HepG2 (cell line): ENCODE data around the gene SHISA5. TPM values are rescaled to one million over a fixed set of nuclear protein-coding genes. Genes with fewer than 3 reads are reported as not detected.

ENCODE experiments used
- DMAP1 ChIP-seq: IDR thresholded peaks from 2 replicates; pipeline ENCODE4 v1.6.1; 2016
- IKZF5 ChIP-seq: IDR thresholded peaks from 2 replicates; pipeline ENCODE4 v1.6.1; 2018; ENCODE audit warnings: missing genetic modification reagents, mild to moderate bottlenecking, missing compliant biosample characterization
- KLF16 ChIP-seq, 2 experiments: sonication (generic) in 1 of 2; formaldehyde crosslinking in 1 of 2; IDR thresholded peaks; 2 replicates each; pipeline versions ENCODE4 v1.6.1 to v1.8.0; 2016 to 2023; ENCODE audit warnings: missing genetic modification reagents in 2 of 2, missing compliant biosample characterization in 1 of 2
- NKX3-1 ChIP-seq: sonication (generic); formaldehyde crosslinking; IDR thresholded peaks from 2 replicates; pipeline ENCODE4 v1.5.0; 2020; ENCODE audit warnings: missing genetic modification reagents
- SALL1 ChIP-seq: sonication (generic); formaldehyde crosslinking; IDR thresholded peaks from 2 replicates; pipeline ENCODE4 v1.8.0; 2022; ENCODE audit warnings: mild to moderate bottlenecking, missing genetic modification reagents
- SIX1 ChIP-seq: sonication (generic); formaldehyde crosslinking; IDR thresholded peaks from 2 replicates; pipeline ENCODE4 v1.4.0; 2020; ENCODE audit warnings: missing genetic modification reagents, borderline replicate concordance
- SP140L ChIP-seq: sonication (generic); formaldehyde crosslinking; IDR thresholded peaks from 2 replicates; pipeline ENCODE4 v1.4.0; 2020; ENCODE audit warnings: missing genetic modification reagents, borderline replicate concordance
- SP4 ChIP-seq: sonication (generic); formaldehyde crosslinking; IDR thresholded peaks from 2 replicates; pipeline ENCODE4 v1.8.1; 2023; ENCODE audit warnings: mild to moderate bottlenecking, missing genetic modification reagents
- TBX2 ChIP-seq: sonication (generic); formaldehyde crosslinking; IDR thresholded peaks from 2 replicates; pipeline ENCODE4 v1.5.0; 2020; ENCODE audit warnings: missing genetic modification reagents, mild to moderate bottlenecking, borderline replicate concordance
- U2AF2 ChIP-seq: fragments of 200-400 bp; formaldehyde crosslinking; IDR thresholded peaks from 2 replicates; pipeline ENCODE4 v1.6.1; 2017; ENCODE audit warnings: low read depth, mild to moderate bottlenecking, low read length
- ZNF142 ChIP-seq: sonication (generic); formaldehyde crosslinking; IDR thresholded peaks from 2 replicates; pipeline ENCODE4 v1.4.0; 2020; ENCODE audit warnings: missing genetic modification reagents
- ZNF335 ChIP-seq: sonication (generic); formaldehyde crosslinking; IDR thresholded peaks from 2 replicates; pipeline ENCODE4 v1.4.0; 2020; ENCODE audit warnings: missing genetic modification reagents
- ZNF501 ChIP-seq: sonication (generic); formaldehyde crosslinking; IDR thresholded peaks from 2 replicates; pipeline ENCODE4 v1.5.1; 2020; ENCODE audit warnings: mild to moderate bottlenecking, moderate library complexity, missing genetic modification reagents
- ZNF512 ChIP-seq: sonication (generic); formaldehyde crosslinking; IDR thresholded peaks from 2 replicates; pipeline ENCODE4 v1.4.0; 2020; ENCODE audit warnings: mild to moderate bottlenecking, missing genetic modification reagents
- polyA plus RNA-seq, 8 experiments: library from polyadenylated mRNA; depleted of rRNA in 3 of 8; stranded (reverse) in 7 of 8; unstranded in 1 of 8; fragments of >200 nt; fragmentation: Illumina TruSeq in 4 of 8; extraction: Trizol in 4 of 8; gene quantifications; 2 replicates each; pipeline versions ENCODE4 v1.2.1 to v1.2.3, GENCODE V29; 2011 to 2016; ENCODE audit warnings: low read depth in 4 of 8, missing spikeins in 1 of 8, mixed read lengths in 1 of 8; ENCODE audit not compliant: insufficient read depth in 1 of 8
- total RNA-seq, 5 experiments: library from RNA; depleted of rRNA; stranded (reverse); fragments of >200 nt; fragmentation: Illumina TruSeq; extraction: Trizol; gene quantifications; 2 replicates each; pipeline ENCODE4 v1.2.3, GENCODE V29; 2016; ENCODE audit warnings: low read depth in 1 of 5
- TF ChIP-seq, protein P1 (sequence below): sonication (generic); formaldehyde crosslinking; IDR thresholded peaks from 2 replicates; pipeline ENCODE4 v1.8.0; 2022; ENCODE audit warnings: mild to moderate bottlenecking, missing genetic modification reagents; ENCODE audit not compliant: insufficient replicate concordance
- TF ChIP-seq, protein P2 (sequence below): sonication (generic); formaldehyde crosslinking; IDR thresholded peaks from 2 replicates; pipeline ENCODE4 v1.5.1; 2020; ENCODE audit warnings: missing genetic modification reagents, mild to moderate bottlenecking, borderline replicate concordance

The SHISA5 gene
- total and polyA plus RNA-seq, 2 of the 13 experiments (the other 11 are each of a cell fraction or from before 2014, with no cell fraction given), result 75.8 to 91.4 TPM

- TF ChIP-seq ZNF142 (CRISPR knock-in tag) (no peak), SP140L (CRISPR knock-in tag) (0 out of 2 replicates have a peak, but pooled peaks have one; percentile 51), KLF16 (CRISPR knock-in tag; IDR thresholded peaks at IDR 0.05) (peak in 1 of 2 experiments; percentile 69; a peak in 1 of 4 replicates), TBX2 (CRISPR knock-in tag) (peak; percentile 94), IKZF5 (CRISPR knock-in tag) (peak; percentile 75), SALL1 (CRISPR knock-in tag) (peak; percentile 92), ZNF335 (CRISPR knock-in tag) (peak; percentile 60), ZNF501 (no peak), DMAP1 (CRISPR knock-in tag) (peak; percentile 78; the same call in 1 of the 2 replicates), SP4 (CRISPR knock-in tag) (0 out of 2 replicates have a peak, but pooled peaks have one; percentile 60), ZNF512 (no peak), SIX1 (CRISPR knock-in tag) (peak; percentile 97), U2AF2 (no peak), NKX3-1 (peak; percentile 81; the same call in 1 of the 2 replicates)
- TF ChIP-seq, protein P1, sequence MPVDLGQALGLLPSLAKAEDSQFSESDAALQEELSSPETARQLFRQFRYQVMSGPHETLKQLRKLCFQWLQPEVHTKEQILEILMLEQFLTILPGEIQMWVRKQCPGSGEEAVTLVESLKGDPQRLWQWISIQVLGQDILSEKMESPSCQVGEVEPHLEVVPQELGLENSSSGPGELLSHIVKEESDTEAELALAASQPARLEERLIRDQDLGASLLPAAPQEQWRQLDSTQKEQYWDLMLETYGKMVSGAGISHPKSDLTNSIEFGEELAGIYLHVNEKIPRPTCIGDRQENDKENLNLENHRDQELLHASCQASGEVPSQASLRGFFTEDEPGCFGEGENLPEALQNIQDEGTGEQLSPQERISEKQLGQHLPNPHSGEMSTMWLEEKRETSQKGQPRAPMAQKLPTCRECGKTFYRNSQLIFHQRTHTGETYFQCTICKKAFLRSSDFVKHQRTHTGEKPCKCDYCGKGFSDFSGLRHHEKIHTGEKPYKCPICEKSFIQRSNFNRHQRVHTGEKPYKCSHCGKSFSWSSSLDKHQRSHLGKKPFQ (CRISPR knock-in tag), result peak; percentile 93
- TF ChIP-seq, protein P2, sequence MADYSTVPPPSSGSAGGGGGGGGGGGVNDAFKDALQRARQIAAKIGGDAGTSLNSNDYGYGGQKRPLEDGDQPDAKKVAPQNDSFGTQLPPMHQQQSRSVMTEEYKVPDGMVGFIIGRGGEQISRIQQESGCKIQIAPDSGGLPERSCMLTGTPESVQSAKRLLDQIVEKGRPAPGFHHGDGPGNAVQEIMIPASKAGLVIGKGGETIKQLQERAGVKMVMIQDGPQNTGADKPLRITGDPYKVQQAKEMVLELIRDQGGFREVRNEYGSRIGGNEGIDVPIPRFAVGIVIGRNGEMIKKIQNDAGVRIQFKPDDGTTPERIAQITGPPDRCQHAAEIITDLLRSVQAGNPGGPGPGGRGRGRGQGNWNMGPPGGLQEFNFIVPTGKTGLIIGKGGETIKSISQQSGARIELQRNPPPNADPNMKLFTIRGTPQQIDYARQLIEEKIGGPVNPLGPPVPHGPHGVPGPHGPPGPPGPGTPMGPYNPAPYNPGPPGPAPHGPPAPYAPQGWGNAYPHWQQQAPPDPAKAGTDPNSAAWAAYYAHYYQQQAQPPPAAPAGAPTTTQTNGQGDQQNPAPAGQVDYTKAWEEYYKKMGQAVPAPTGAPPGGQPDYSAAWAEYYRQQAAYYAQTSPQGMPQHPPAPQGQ, result peak; percentile 59; the same call in 1 of the 2 replicates
Observed at GRCh38 chr3:48431224-48432029, 72.5 kb downstream of the SHISA5 start (continued).
